Fibroblast of pulmonary artery (primary cell): ENCODE measurements around the gene ZNF787.

ENCODE experiments used
- DNase-seq: peaks from one replicate; pipeline ENCODE4 v3.0.0-alpha.2; 2010; ENCODE audit warnings: low read depth
- H3K4me3 ChIP-seq: replicated peaks from 2 replicates; pipeline ENCODE4 v1.5.1; 2011; ENCODE audit warnings: low read depth, mild to moderate bottlenecking, control low read depth, low read length, moderate library complexity
- CTCF ChIP-seq: IDR thresholded peaks from 2 replicates; pipeline ENCODE4 v1.5.1; 2011; ENCODE audit warnings: mild to moderate bottlenecking, control low read depth, low read length, inconsistent platforms; ENCODE audit errors: missing control alignments

ZNF787 gene

GRCh38 chr19:56144831-56145230, 23.7 kb upstream of the ZNF787 start:
- DNase-seq, result no peak
- no peak for TF ChIP-seq CTCF
- no peak overlapping the region for H3K4me3 ChIP-seq

- no peak for TF ChIP-seq CTCF
- no peak overlapping the region for H3K4me3 ChIP-seq
- no peak for DNase-seq
Observed at GRCh38 chr19:56144376-56144775, 23.3 kb upstream of the ZNF787 start.

GRCh38 chr19:56142897-56143434, 21.9 kb upstream of the ZNF787 start:
- TF ChIP-seq CTCF, result no peak
- no peak for DNase-seq
- no peak overlapping the region for H3K4me3 ChIP-seq

- no peak for TF ChIP-seq CTCF
- DNase-seq, result no peak
- H3K4me3 ChIP-seq, result peak overlapping the region; percentile 66
Observed at GRCh38 chr19:56142087-56142787, 21.1 kb upstream of the ZNF787 start.

- peak overlapping the region; percentile 66 for H3K4me3 ChIP-seq
- TF ChIP-seq CTCF, result no peak
- no peak for DNase-seq
Observed at GRCh38 chr19:56141417-56141993, 20.4 kb upstream of the ZNF787 start.

GRCh38 chr19:56140583-56141416, 19.7 kb upstream of the ZNF787 start, which contains the start of gene ZNF444:
Gene ZNF444 (plus strand): TSS chr19:56141287. CDS start chr19:56146912, 5,625 bp downstream.
- peak; percentile 100 for DNase-seq
- H3K4me3 ChIP-seq, result peak within 1 kb of the TSS; percentile 66
- TF ChIP-seq CTCF, result no peak
